GM20000 (cell line): ENCODE results near the gene SFR1.
A peak's percentile ranks its signal among the peaks of the same experiment; 100 is the strongest.

Experiments
- DNase-seq: peaks from one replicate; pipeline ENCODE4 v3.0.0; 2012; ENCODE audit warnings: low spot score
- TF ChIP-seq, protein P1 (sequence below): IDR thresholded peaks from 2 replicates; pipeline ENCODE4 v1.5.1; 2012; ENCODE audit warnings: mild to moderate bottlenecking, control low read depth; ENCODE audit errors: extremely low read depth, missing control alignments

SFR1 gene

DNA sequence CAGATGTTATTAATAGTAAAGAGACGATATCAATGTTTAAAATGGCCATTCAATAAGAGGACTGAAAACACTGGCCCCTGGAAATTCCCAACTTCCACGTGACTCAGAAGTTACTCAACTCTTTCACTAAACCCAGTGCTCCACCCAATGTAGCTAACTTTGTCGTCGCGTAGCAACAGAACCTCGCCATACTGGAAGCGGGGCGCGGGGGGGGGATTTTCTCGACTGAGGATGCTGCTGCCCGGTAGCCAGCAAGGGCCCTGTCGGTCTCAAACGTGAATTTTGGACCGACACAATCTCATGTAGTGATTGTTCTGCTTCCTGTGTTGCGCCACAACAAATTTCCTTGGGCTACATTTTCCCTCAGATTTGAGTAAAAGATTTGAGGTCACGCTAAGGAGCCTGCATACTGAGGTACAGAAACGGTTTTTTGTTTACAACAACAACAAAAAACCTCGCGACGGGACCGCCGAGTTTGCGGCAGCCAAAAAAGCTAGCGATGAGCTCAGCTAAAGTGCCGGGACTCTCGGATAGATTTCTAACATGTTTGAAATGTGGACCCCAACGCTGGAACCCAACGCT, 977 bp upstream of the SFR1 start:
- TF ChIP-seq, protein P1, sequence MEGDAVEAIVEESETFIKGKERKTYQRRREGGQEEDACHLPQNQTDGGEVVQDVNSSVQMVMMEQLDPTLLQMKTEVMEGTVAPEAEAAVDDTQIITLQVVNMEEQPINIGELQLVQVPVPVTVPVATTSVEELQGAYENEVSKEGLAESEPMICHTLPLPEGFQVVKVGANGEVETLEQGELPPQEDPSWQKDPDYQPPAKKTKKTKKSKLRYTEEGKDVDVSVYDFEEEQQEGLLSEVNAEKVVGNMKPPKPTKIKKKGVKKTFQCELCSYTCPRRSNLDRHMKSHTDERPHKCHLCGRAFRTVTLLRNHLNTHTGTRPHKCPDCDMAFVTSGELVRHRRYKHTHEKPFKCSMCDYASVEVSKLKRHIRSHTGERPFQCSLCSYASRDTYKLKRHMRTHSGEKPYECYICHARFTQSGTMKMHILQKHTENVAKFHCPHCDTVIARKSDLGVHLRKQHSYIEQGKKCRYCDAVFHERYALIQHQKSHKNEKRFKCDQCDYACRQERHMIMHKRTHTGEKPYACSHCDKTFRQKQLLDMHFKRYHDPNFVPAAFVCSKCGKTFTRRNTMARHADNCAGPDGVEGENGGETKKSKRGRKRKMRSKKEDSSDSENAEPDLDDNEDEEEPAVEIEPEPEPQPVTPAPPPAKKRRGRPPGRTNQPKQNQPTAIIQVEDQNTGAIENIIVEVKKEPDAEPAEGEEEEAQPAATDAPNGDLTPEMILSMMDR: no peak

DNA sequence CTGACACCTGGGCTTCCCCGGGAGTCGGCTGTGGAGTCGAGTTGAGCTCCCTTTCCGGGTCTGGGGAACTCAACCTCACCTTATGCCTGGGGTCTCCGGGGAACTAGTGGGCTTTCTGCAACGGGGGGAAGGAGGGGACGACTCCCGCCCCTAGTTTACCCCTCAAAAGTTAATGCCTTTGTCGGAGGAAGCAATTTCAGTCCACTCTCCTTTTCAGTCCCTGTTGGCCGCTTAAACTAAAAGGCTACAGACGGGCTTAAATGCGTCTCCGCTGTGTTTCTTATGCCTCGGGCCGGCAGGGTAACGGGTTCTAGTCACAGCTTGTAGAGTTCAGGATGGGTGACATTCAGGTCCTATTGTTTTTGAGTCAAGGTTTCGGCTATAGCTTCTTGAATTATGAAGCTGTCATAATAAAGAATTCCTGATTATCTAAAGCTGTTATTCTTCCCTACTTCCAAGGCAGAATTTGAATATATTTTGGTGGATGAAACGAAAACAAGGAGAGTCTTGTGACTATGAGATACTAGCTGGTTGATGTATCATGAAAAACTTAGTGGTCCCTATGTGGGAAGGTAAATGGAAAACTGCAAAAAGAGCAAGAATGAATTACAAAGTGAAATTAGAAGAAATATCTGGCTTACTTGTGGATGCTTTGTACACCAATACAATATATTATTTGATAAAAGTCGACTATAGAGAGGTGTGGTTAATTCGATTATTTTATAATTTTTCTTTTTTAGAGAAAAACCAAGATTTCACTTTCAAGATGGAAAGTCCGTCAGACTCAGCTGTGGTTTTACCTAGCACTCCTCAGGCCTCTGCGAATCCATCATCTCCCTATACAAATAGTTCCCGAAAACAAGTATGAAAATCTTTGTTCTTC, 495 bp downstream of the SFR1 start:
- TF ChIP-seq, protein P1: no peak
- DNase-seq: no peak

More for the DNA sequence above, 977 bp upstream of the SFR1 start:
- DNase-seq: peak; percentile 64

DNA sequence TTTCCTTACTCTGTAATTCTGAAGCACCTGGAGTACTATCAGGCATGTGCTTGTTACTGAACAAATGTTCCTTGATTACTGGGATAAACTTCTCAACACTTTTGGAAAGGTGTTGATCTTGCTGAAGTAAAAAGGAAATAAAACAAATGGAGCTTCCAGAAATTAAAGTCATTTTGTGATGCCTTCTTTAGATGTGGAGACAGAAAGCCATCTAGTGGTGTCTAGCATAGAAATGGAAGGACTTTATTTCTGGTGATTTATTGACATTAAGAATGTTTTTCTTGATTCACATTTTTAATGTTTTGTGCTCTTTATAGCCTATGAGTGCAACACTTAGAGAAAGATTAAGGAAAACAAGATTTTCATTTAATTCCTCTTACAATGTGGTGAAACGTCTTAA, 1.4 kb downstream of the SFR1 start:
- TF ChIP-seq, protein P1: peak; percentile 22

DNA sequence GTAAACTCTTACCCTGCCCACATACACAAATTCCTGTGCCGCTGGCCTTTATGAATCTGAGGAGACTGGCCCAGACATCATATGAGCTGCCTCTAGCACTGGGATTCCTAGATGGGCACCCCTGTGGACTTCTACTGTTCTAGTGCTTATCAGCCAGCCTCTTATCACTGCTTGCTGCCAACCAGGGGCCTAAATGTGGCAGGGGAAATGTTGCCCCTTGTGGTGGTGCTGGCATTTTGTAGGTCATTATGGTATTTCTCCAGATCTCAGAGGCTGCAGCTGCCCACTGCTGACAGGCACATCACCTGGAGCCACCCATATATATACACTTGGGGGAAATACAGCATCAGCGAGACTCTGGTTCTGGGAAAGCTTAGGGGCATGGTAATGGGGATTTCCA, 5.4 kb downstream of the SFR1 start:
- no peak for DNase-seq
- TF ChIP-seq, protein P1: no peak

More for the DNA sequence above, 1.4 kb downstream of the SFR1 start:
- DNase-seq: peak; percentile 11

DNA sequence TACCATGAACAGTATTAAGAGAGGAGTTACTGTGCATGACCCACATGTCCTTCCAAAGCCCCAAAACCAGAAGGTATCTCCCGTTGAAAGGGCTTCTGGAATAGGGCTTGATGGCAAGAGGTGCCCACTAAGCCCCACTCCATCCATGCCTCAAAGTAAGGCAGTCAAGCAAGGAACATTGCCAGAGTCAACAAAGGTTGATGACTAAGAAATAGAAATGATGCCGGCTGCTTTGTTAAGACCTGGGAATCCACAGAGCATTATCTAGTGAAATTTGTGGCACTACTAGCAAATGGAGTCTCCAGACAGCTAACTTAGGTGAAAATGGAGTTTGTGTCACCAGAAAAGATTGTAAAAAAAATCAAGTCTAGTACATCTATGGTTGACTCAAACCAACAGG, 6.2 kb downstream of the SFR1 start:
- TF ChIP-seq, protein P1: no peak
- DNase-seq: no peak

DNA sequence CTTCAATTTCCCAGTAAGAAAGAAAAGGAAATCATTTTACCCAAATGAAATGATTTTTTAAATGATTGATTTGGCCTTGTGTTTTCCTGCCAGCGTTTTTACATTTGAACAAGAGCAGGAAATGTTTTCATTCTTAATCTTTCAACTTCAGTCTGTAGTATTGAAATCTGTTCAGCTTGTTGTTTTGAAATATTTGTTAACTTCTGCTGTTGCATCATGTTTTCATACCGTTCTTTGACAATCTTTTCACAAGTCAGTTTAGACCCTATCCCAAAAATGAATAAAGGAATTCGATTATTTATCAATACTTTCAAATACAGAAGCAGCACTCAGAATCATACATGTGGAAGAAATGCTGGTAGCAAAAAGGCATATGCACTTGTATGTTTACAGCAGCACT, 8.1 kb downstream of the SFR1 start:
- TF ChIP-seq, protein P1: no peak

DNA sequence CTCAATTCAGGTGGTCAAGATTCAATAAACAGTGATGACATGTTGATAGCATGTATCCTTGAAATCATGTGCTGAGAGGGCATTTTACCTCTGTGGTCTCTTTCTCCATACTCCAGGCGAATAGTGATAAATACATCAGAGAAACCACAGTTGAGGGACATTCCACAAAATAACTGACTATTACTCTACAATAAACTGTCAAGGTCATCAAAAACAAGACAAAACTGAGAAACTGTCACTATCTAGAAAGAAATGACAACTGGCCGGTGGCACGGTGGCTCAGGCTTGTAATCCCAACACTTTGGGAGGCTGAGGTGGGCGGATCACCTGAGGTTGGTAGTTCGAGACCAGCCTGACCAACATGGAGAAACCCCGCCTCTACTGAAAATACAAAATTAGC, 16.2 kb downstream of the SFR1 start:
- TF ChIP-seq, protein P1: no peak
- no peak for DNase-seq

More for the DNA sequence above, 8.1 kb downstream of the SFR1 start:
- no peak for DNase-seq
